ENCODE results near the gene ZNF644.

The ZNF644 gene

GRCh38 chr1:90926971-90927370 is 94.9 kb downstream of the ZNF644 start:
- no peak for DNase-seq (ENCODE audit: low spot score)
- no peak for TF ChIP-seq CTCF (IDR thresholded peaks at IDR 0.05; ENCODE audit: extremely low read depth, missing control alignments)

GRCh38 chr1:90925928-90926869 is 95.6 kb downstream of the ZNF644 start:
- no peak for DNase-seq (ENCODE audit: low spot score)
- TF ChIP-seq CTCF (IDR thresholded peaks at IDR 0.05; ENCODE audit: extremely low read depth, missing control alignments), result no peak

- no peak for DNase-seq (ENCODE audit: low spot score)
- no peak for TF ChIP-seq CTCF (IDR thresholded peaks at IDR 0.05; ENCODE audit: extremely low read depth, missing control alignments)
These were observed 96.9 kb downstream of the ZNF644 start for GRCh38 chr1:90924982-90925381.

GRCh38 chr1:90922996-90923395 is 98.8 kb downstream of the ZNF644 start:
- TF ChIP-seq CTCF (IDR thresholded peaks at IDR 0.05; ENCODE audit: extremely low read depth, missing control alignments), result no peak
- no peak for DNase-seq (ENCODE audit: low spot score)

- no peak for DNase-seq (ENCODE audit: low spot score)
- TF ChIP-seq CTCF (IDR thresholded peaks at IDR 0.05; ENCODE audit: extremely low read depth, missing control alignments), result no peak
These were observed 99.6 kb downstream of the ZNF644 start for GRCh38 chr1:90922202-90922601.

- no peak for TF ChIP-seq CTCF (IDR thresholded peaks at IDR 0.05; ENCODE audit: extremely low read depth, missing control alignments)
- no peak for DNase-seq (ENCODE audit: low spot score)
These were observed 101.9 kb downstream of the ZNF644 start for GRCh38 chr1:90919900-90920299.

- no peak for DNase-seq (ENCODE audit: low spot score)
- no peak for TF ChIP-seq CTCF (IDR thresholded peaks at IDR 0.05; ENCODE audit: extremely low read depth, missing control alignments)
These were observed 102.6 kb downstream of the ZNF644 start for GRCh38 chr1:90919190-90919719.
